Osteoblast (primary cell): ENCODE data around the gene AMMECR1L. TPM values are rescaled to one million over a fixed set of nuclear protein-coding genes. Genes with fewer than 3 reads are reported as not detected.

Experiments
- DNase-seq: peaks from one replicate; pipeline ENCODE4 v3.0.0; 2011; ENCODE audit warnings: low spot score, mixed read lengths; ENCODE audit not compliant: insufficient read length; ENCODE audit errors: missing footprints
- H2AFZ ChIP-seq: 2 replicates; pipeline ENCODE4 v1.6.0; 2011; ENCODE audit warnings: mild to moderate bottlenecking, low read length
- H3K27ac ChIP-seq: 2 replicates; pipeline ENCODE4 v1.5.1; 2011; ENCODE audit warnings: mild to moderate bottlenecking, low read depth, low read length, moderate library complexity
- H3K27me3 ChIP-seq: 2 replicates; pipeline ENCODE4 v1.6.0; 2012; ENCODE audit warnings: mild to moderate bottlenecking, control low read depth, inconsistent platforms, low read length, moderate library complexity; ENCODE audit not compliant: insufficient read depth
- H3K36me3 ChIP-seq: 2 replicates; pipeline ENCODE4 v1.5.1; 2011; ENCODE audit warnings: mild to moderate bottlenecking, low read length, control low read depth, moderate library complexity; ENCODE audit not compliant: insufficient read depth
- H3K4me1 ChIP-seq: 2 replicates; pipeline ENCODE4 v1.5.1; 2011; ENCODE audit warnings: mild to moderate bottlenecking, low read length, control low read depth, moderate library complexity; ENCODE audit not compliant: insufficient read depth
- H3K4me2 ChIP-seq: 2 replicates; pipeline ENCODE4 v1.6.0; 2011; ENCODE audit warnings: mild to moderate bottlenecking, low read length; ENCODE audit not compliant: insufficient read depth
- H3K4me3 ChIP-seq: fragments of 200-600 bp; sonication (generic); 3 replicates; pipeline ENCODE4 v1.5.1; 2012; ENCODE audit warnings: mild to moderate bottlenecking, low read length, inconsistent platforms; ENCODE audit not compliant: insufficient read depth
- H3K79me2 ChIP-seq: 2 replicates; pipeline ENCODE4 v1.6.0; 2012; ENCODE audit warnings: mild to moderate bottlenecking, low read length, control low read depth, inconsistent platforms; ENCODE audit not compliant: insufficient read depth
- H3K9me3 ChIP-seq: 2 replicates; pipeline ENCODE4 v1.5.1; 2011; ENCODE audit warnings: low read depth, low read length, control low read depth
- H4K20me1 ChIP-seq: 2 replicates; pipeline ENCODE4 v1.6.0; 2012; ENCODE audit warnings: mild to moderate bottlenecking, low read length, control low read depth; ENCODE audit not compliant: insufficient read depth
- CTCF ChIP-seq: IDR thresholded peaks from 2 replicates; pipeline ENCODE4 v1.5.1; 2011; ENCODE audit warnings: mild to moderate bottlenecking, low read depth, low read length, moderate library complexity; ENCODE audit errors: extremely low read depth
- total RNA-seq: library from RNA; depleted of rRNA; stranded (reverse); fragments of >200 nt; gene quantifications from 2 replicates; pipeline ENCODE4 v1.2.3, GENCODE V29; 2012

AMMECR1L gene
- total RNA-seq, 1 donor = 15.6 TPM

GRCh38 chr2:127927384-127927783, 41.6 kb upstream of the AMMECR1L start:
- no peaks in the 10 kb centered on the region for H3K79me2 ChIP-seq
- no peak for TF ChIP-seq CTCF
- no peaks in the 10 kb centered on the region for H4K20me1 ChIP-seq
- H3K27ac ChIP-seq = no peak overlapping the region
- no peaks in the 10 kb centered on the region for H3K27me3 ChIP-seq
- H2AFZ ChIP-seq = no peak overlapping the region
- no peaks in the 10 kb centered on the region for H3K9me3 ChIP-seq
- no peak overlapping the region for H3K4me3 ChIP-seq
- H3K4me1 ChIP-seq = peaks cover 5% of the 10 kb centered on the region
- H3K36me3 ChIP-seq = no peaks in the 10 kb centered on the region
- DNase-seq = no peak
- no peak overlapping the region for H3K4me2 ChIP-seq

GRCh38 chr2:127917916-127918315, 32.2 kb upstream of the AMMECR1L start:
- Histone ChIP-seq H3K9me3 (no peaks in the 10 kb centered on the region), H3K27me3 (no peaks in the 10 kb centered on the region), H3K36me3 (no peaks in the 10 kb centered on the region), H3K4me1 (no peaks in the 10 kb centered on the region), H3K4me2 (no peak overlapping the region), H2AFZ (no peak overlapping the region), H3K4me3 (no peak overlapping the region), H3K27ac (no peak overlapping the region), H4K20me1 (no peaks in the 10 kb centered on the region), H3K79me2 (no peaks in the 10 kb centered on the region)
- TF ChIP-seq CTCF = no peak
- no peak for DNase-seq

GRCh38 chr2:127913808-127914457, 28.2 kb upstream of the AMMECR1L start:
- Histone ChIP-seq H3K27ac (no peak overlapping the region), H3K4me2 (no peak overlapping the region), H2AFZ (no peak overlapping the region), H3K27me3 (peaks cover 5% of the 10 kb centered on the region), H3K4me1 (no peaks in the 10 kb centered on the region), H4K20me1 (no peaks in the 10 kb centered on the region), H3K9me3 (no peaks in the 10 kb centered on the region), H3K4me3 (no peak overlapping the region), H3K36me3 (no peaks in the 10 kb centered on the region), H3K79me2 (no peaks in the 10 kb centered on the region)
- TF ChIP-seq CTCF = no peak
- no peak for DNase-seq

GRCh38 chr2:127911737-127912136, 26.0 kb upstream of the AMMECR1L start:
- Histone ChIP-seq H3K27ac (no peak overlapping the region), H3K27me3 (peaks cover 13% of the 10 kb centered on the region), H3K36me3 (no peaks in the 10 kb centered on the region), H3K79me2 (no peaks in the 10 kb centered on the region), H2AFZ (no peak overlapping the region), H4K20me1 (no peaks in the 10 kb centered on the region), H3K4me3 (no peak overlapping the region), H3K9me3 (no peaks in the 10 kb centered on the region), H3K4me2 (no peak overlapping the region), H3K4me1 (no peaks in the 10 kb centered on the region)
- no peak for TF ChIP-seq CTCF
- DNase-seq = no peak
